ENCODE data around the gene KCNH3.

Gene KCNH3

GRCh38 chr12:49491823-49492222, 47.0 kb upstream of the KCNH3 start:
- Histone ChIP-seq H3K36me3 (ENCODE audit: insufficient read depth, low read length) (peaks cover 32% of the 10 kb centered on the region; the same call in 1 of the 2 replicates), H2AFZ (ENCODE audit: low read length) (no peak overlapping the region), H3K79me2 (ENCODE audit: insufficient read depth, low read length) (no peaks in the 10 kb centered on the region), H3F3A (ENCODE audit: low read depth) (no peaks in the 10 kb centered on the region), H3K9ac (ENCODE audit: low read depth, low read length, poor library complexity, severe bottlenecking) (no peak overlapping the region), H3K9me3 (ENCODE audit: insufficient read depth, low read depth, low read length) (no peaks in the 10 kb centered on the region), H4K20me1 (ENCODE audit: insufficient read depth, low read length, poor library complexity, severe bottlenecking) (peaks cover 3% of the 10 kb centered on the region), H3K9me2 (replicated peaks; ENCODE audit: low read depth, low read length) (no peaks in the 10 kb centered on the region), H3K4me2 (ENCODE audit: low read depth, low read length, poor library complexity, severe bottlenecking) (no peak overlapping the region), H3K4me1 (ENCODE audit: insufficient read depth, low read length, poor library complexity, severe bottlenecking) (peaks cover 7% of the 10 kb centered on the region), H3K27me3 (ENCODE audit: insufficient read depth, low read length, poor library complexity, severe bottlenecking) (no peaks in the 10 kb centered on the region), H3K4me3 (ENCODE audit: low read length, poor library complexity, severe bottlenecking) (no peak overlapping the region)
- TF ChIP-seq EZH2phosphoT487 (IDR thresholded peaks at IDR 0.05; ENCODE audit: borderline replicate concordance) (no peak), CTCF (conservative IDR thresholded peaks at IDR 0.05; ENCODE audit: low read length) (no peak)

- H4K20me1 ChIP-seq (ENCODE audit: insufficient read depth, low read length, poor library complexity, severe bottlenecking): peaks cover 3% of the 10 kb centered on the region
- TF ChIP-seq CTCF (conservative IDR thresholded peaks at IDR 0.05; ENCODE audit: low read length): no peak
- TF ChIP-seq EZH2phosphoT487 (IDR thresholded peaks at IDR 0.05; ENCODE audit: borderline replicate concordance): no peak
- no peak overlapping the region for H2AFZ ChIP-seq (ENCODE audit: low read length)
- peaks cover 36% of the 10 kb centered on the region; the same call in 1 of the 2 replicates for H3K36me3 ChIP-seq (ENCODE audit: insufficient read depth, low read length)
- H3K9me2 ChIP-seq (replicated peaks; ENCODE audit: low read depth, low read length): no peaks in the 10 kb centered on the region
- no peak overlapping the region for H3K4me3 ChIP-seq (ENCODE audit: low read length, poor library complexity, severe bottlenecking)
- H3K4me2 ChIP-seq (ENCODE audit: low read depth, low read length, poor library complexity, severe bottlenecking): no peak overlapping the region
- H3K9ac ChIP-seq (ENCODE audit: low read depth, low read length, poor library complexity, severe bottlenecking): no peak overlapping the region
- no peaks in the 10 kb centered on the region for H3K9me3 ChIP-seq (ENCODE audit: insufficient read depth, low read depth, low read length)
- H3F3A ChIP-seq (ENCODE audit: low read depth): no peaks in the 10 kb centered on the region
- H3K79me2 ChIP-seq (ENCODE audit: insufficient read depth, low read length): no peaks in the 10 kb centered on the region
- H3K4me1 ChIP-seq (ENCODE audit: insufficient read depth, low read length, poor library complexity, severe bottlenecking): no peaks in the 10 kb centered on the region
- H3K27me3 ChIP-seq (ENCODE audit: insufficient read depth, low read length, poor library complexity, severe bottlenecking): no peaks in the 10 kb centered on the region
Observed at GRCh38 chr12:49493900-49494299, 44.9 kb upstream of the KCNH3 start.

GRCh38 chr12:49496417-49497360, 42.1 kb upstream of the KCNH3 start:
- Histone ChIP-seq H3K36me3 (ENCODE audit: insufficient read depth, low read length) (peaks cover 27% of the 10 kb centered on the region; the same call in 1 of the 2 replicates), H3K9me2 (replicated peaks; ENCODE audit: low read depth, low read length) (no peaks in the 10 kb centered on the region), H3K27me3 (ENCODE audit: insufficient read depth, low read length, poor library complexity, severe bottlenecking) (no peaks in the 10 kb centered on the region), H4K20me1 (ENCODE audit: insufficient read depth, low read length, poor library complexity, severe bottlenecking) (no peaks in the 10 kb centered on the region), H3K4me2 (ENCODE audit: low read depth, low read length, poor library complexity, severe bottlenecking) (no peak overlapping the region), H3K79me2 (ENCODE audit: insufficient read depth, low read length) (no peaks in the 10 kb centered on the region), H3K4me3 (ENCODE audit: low read length, poor library complexity, severe bottlenecking) (no peak overlapping the region), H2AFZ (ENCODE audit: low read length) (no peak overlapping the region), H3K4me1 (ENCODE audit: insufficient read depth, low read length, poor library complexity, severe bottlenecking) (no peaks in the 10 kb centered on the region), H3F3A (ENCODE audit: low read depth) (no peaks in the 10 kb centered on the region), H3K9me3 (ENCODE audit: insufficient read depth, low read depth, low read length) (no peaks in the 10 kb centered on the region), H3K9ac (ENCODE audit: low read depth, low read length, poor library complexity, severe bottlenecking) (no peak overlapping the region)
- TF ChIP-seq EZH2phosphoT487 (IDR thresholded peaks at IDR 0.05; ENCODE audit: borderline replicate concordance) (no peak), CTCF (conservative IDR thresholded peaks at IDR 0.05; ENCODE audit: low read length) (no peak)
